Activated naive CD8-positive, alpha-beta T cell treated with anti-CD3 and anti-CD28 coated beads, Interleukin-2, amount 10 ng/mL, durations not matched to agents 7 days and 5 days (primary cell): ENCODE measurements around the gene DBNL. TPM values are rescaled to one million over a fixed set of nuclear protein-coding genes. Genes with fewer than 3 reads are reported as not detected.

Source experiments
- ATAC-seq: fragments of 150-1000 bp; cut with Tn5 transposase; one replicate; pipeline ENCODE4 v1.10.0; 2021; ENCODE audit warnings: low read depth, moderate library complexity
- POLR2A ChIA-PET: fragments of 350-600 bp; sonication (Branson Sonifier 250); formaldehyde crosslinking; loops from one replicate; lab custom pipeline; 2021; ENCODE audit warnings: antibody characterized with exemption; lab: Charles Lee
- DNase-seq: peaks from one replicate; pipeline ENCODE4 v3.0.0; 2021
- H3K27ac Mint-ChIP-seq: one replicate; pipeline ENCODE4 v1.8.0; 2022; ENCODE audit warnings: mild to moderate bottlenecking, mixed read lengths
- H3K27me3 Mint-ChIP-seq: one replicate; pipeline ENCODE4 v1.8.0; 2022; ENCODE audit warnings: mild to moderate bottlenecking, moderate library complexity, mixed read lengths
- H3K36me3 Mint-ChIP-seq: one replicate; pipeline ENCODE4 v1.8.0; 2021; ENCODE audit warnings: mild to moderate bottlenecking, mixed read lengths
- H3K4me1 Mint-ChIP-seq: one replicate; pipeline ENCODE4 v1.8.0; 2021; ENCODE audit warnings: mixed read lengths
- H3K4me3 Mint-ChIP-seq: one replicate; pipeline ENCODE4 v1.8.0; 2022; ENCODE audit warnings: mild to moderate bottlenecking, moderate library complexity, mixed read lengths
- H3K9me3 Mint-ChIP-seq: one replicate; pipeline ENCODE4 v1.8.0; 2021; ENCODE audit warnings: mixed read lengths
- total RNA-seq, 2 experiments: library from RNA; stranded (reverse); gene quantifications; one replicate each; pipeline ENCODE4 v1.2.3, GENCODE V29; 2021

Gene DBNL
- total RNA-seq, 2 experiments from 2014 or later = 152 to 157 TPM

DNA sequence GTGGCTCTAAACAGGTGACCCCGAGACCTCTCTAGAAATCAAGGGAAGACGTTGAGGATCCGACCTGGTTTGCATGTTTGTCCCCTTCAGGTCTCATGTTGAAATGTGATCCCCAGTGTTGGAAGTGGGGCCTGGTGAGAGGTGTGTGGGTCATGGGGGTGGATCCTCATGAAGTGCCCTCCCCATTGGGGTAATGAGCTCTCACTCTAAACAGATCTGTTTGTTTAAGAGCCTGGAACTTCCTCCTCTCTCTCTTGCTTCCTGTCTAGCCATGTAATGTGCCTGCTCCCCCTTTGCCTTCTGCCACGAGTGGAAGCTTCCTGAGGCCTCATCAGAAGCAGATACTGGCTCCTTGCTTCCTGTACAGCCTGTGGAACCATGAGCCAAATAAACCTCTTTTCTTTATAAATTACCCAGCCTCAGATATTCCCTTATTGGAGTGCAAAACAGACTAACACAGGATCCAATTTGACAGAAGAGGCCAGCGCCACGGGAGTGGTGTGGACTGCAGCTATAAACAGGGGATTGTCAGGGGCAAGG is 48.7 kb downstream of the DBNL start:
- peaks cover 3% of the 10 kb centered on the region for H3K9me3 Mint-ChIP-seq
- H3K4me3 Mint-ChIP-seq = no peak overlapping the region
- H3K27ac Mint-ChIP-seq = peak overlapping the region; percentile 67
- POLR2A ChIA-PET = no interaction called here
- no peak for ATAC-seq
- DNase-seq = no peak
- peaks cover 3% of the 10 kb centered on the region for H3K36me3 Mint-ChIP-seq
- no peaks in the 10 kb centered on the region for H3K27me3 Mint-ChIP-seq
- H3K4me1 Mint-ChIP-seq = peaks cover 27% of the 10 kb centered on the region

- DNase-seq = no peak
- Mint-ChIP-seq H3K27ac (no peak overlapping the region), H3K4me3 (no peak overlapping the region), H3K9me3 (peaks cover 3% of the 10 kb centered on the region), H3K4me1 (peaks cover 31% of the 10 kb centered on the region), H3K36me3 (peaks cover 3% of the 10 kb centered on the region), H3K27me3 (no peaks in the 10 kb centered on the region)
- ATAC-seq = no peak
- POLR2A ChIA-PET = no interaction called here
Measured at GRCh38 chr7:44094365-44094764, 49.9 kb downstream of the DBNL start.

DNA sequence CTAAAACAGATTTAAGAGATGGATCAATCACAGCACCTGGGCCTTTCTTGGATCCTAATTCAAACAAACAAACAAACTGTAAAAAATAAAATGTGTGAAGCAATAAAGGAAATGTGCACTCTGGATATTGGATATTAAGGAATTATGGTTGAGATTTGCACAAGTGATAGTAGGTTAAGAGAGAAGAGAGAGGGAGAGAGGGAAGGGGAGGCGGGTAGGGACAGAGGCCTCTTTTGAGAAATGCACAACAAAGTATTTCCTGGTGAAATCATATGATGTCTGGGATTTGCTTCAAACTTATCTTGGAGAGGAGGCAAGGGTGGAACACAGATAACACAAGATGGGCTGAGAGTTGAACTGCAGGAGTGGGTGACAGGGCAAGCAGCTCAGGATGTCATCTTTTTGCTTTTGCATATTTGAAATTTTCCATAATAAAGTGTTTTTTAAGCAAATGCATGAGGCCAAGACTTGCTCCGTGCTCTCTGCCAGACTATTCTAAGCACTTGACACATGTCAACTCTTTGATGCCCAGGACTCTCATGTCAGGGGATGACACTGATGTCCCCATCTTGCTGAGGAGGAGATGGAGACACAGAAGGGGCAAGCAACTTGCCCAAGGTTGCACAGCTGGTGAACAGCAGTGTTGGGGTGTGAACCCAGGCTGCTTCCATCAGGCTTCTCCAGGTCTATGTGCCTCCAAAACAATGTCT is 50.5 kb downstream of the DBNL start:
- H3K4me1 Mint-ChIP-seq = peaks cover 36% of the 10 kb centered on the region
- H3K27ac Mint-ChIP-seq = peak overlapping the region; percentile 62
- ATAC-seq (no peak), DNase-seq (no peak)
- no peak overlapping the region for H3K4me3 Mint-ChIP-seq
- POLR2A ChIA-PET = no interaction called here
- peaks cover 3% of the 10 kb centered on the region for H3K36me3 Mint-ChIP-seq
- no peaks in the 10 kb centered on the region for H3K27me3 Mint-ChIP-seq
- H3K9me3 Mint-ChIP-seq = peaks cover 3% of the 10 kb centered on the region

- peaks cover 36% of the 10 kb centered on the region for H3K4me1 Mint-ChIP-seq
- DNase-seq (no peak), ATAC-seq (no peak)
- peaks cover 3% of the 10 kb centered on the region for H3K36me3 Mint-ChIP-seq
- H3K27me3 Mint-ChIP-seq = no peaks in the 10 kb centered on the region
- POLR2A ChIA-PET = no interaction called here
- H3K9me3 Mint-ChIP-seq = peaks cover 3% of the 10 kb centered on the region
- H3K4me3 Mint-ChIP-seq = no peak overlapping the region
- no peak overlapping the region for H3K27ac Mint-ChIP-seq
Measured at GRCh38 chr7:44095781-44096180, 51.3 kb downstream of the DBNL start.

DNA sequence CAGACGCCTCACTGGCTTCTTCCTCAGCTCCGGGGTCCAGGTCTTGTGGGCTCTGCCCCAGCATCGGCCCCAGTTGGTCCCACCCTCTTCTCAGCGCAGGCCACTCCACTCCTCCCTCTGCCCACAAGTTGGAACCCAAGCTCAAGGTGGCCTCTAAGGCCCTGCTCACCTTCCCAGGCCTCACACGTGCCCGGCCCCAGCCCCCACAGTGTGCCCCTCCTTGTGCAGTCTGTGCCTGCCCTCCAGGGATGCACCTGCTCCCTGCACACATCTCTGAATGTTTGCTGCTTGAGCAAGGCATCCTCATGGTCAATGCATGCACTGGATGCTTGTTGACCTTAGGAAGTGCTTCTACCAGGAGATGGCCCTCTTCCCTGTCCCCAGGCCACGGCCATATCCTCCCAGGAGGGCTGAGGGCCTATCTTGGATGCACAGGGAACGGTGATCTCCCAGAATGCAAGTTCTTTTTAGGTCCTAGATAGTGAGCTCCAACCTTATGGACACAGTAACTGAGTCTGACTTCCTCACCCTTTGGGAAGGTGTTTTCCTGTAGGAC is 51.9 kb downstream of the DBNL start:
- POLR2A ChIA-PET = interaction anchor here (1.1 to 1.4 kb wide), 2 partner anchors 13 to 15 kb away, joined by 4 to 5 read pairs; no protein-coding TSS in a partner anchor
- Mint-ChIP-seq H3K4me1 (peaks cover 36% of the 10 kb centered on the region), H3K27ac (peak overlapping the region; percentile 88), H3K9me3 (peaks cover 3% of the 10 kb centered on the region), H3K27me3 (no peaks in the 10 kb centered on the region), H3K36me3 (peaks cover 3% of the 10 kb centered on the region), H3K4me3 (no peak overlapping the region)
- no peak for DNase-seq
- ATAC-seq = no peak

DNA sequence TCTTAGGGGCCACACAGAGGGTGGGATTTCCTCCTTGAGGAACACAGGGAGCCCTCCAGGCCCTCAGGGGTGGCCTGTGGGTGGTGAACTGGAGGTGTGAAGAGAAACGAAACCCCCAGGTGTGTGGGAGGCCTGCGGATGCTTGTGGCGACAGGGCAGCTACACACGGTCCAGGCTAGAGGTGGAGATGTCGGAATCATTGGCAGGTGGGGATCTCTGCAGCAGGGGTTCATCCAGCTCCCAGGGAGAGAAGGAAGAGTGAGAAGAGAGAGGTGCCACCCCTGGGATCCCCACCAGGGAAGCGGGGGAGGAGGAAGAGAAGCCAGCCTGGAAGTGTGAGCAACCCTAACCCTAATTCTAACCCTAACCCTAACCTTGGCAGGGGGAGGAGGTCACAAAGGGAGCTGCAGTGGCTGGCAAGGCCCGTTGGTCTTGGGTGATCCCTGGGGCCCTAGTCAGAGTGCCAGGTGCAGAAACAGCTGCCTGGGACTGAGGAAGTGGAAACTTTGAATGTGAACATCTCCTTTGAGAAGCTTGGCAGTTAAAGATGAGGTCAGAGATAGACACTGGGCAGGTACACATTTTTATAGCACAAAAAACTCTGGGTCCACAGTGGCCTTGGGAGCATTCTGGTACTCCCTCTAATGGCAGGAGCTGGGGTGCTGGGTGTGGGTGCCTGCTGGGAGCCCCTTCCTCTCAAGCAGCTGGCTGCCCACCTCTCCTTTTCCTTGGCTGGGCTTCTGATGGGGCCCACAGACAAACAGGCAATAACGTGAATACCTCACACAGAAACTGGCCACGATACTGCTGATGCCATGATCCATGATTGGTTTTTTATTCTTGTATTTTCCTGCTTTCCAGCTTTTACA is 52.8 kb downstream of the DBNL start:
- H3K27ac Mint-ChIP-seq = peak overlapping the region; percentile 88
- H3K9me3 Mint-ChIP-seq = peaks cover 3% of the 10 kb centered on the region
- no peaks in the 10 kb centered on the region for H3K27me3 Mint-ChIP-seq
- H3K4me3 Mint-ChIP-seq = peak overlapping the region; percentile 57
- peaks cover 3% of the 10 kb centered on the region for H3K36me3 Mint-ChIP-seq
- peak; percentile 81 for ATAC-seq
- POLR2A ChIA-PET = interaction anchor here (0.9 to 1.4 kb wide), 6 partner anchors 11 to 103 kb away, joined by 3 to 5 read pairs (median 4); partner anchors contain the start of gene YKT6
- DNase-seq = no peak
- H3K4me1 Mint-ChIP-seq = peaks cover 36% of the 10 kb centered on the region

GRCh38 chr7:44098092-44099068 is 53.9 kb downstream of the DBNL start:
- Mint-ChIP-seq H3K36me3 (peaks cover 1% of the 10 kb centered on the region), H3K4me1 (peaks cover 31% of the 10 kb centered on the region), H3K4me3 (peak overlapping the region; percentile 37), H3K9me3 (peaks cover 1% of the 10 kb centered on the region), H3K27ac (peak overlapping the region; percentile 88), H3K27me3 (peaks cover 4% of the 10 kb centered on the region)
- ATAC-seq (peak; percentile 65), DNase-seq (no peak)
- POLR2A ChIA-PET = interaction anchor here (0.9 to 2.3 kb wide), 6 partner anchors 13 to 102 kb away, joined by 3 to 7 read pairs (median 4); partner anchors contain the start of genes DBNL and YKT6

- Mint-ChIP-seq H3K4me3 (no peak overlapping the region), H3K4me1 (peaks cover 30% of the 10 kb centered on the region), H3K9me3 (no peaks in the 10 kb centered on the region), H3K27ac (no peak overlapping the region), H3K27me3 (peaks cover 4% of the 10 kb centered on the region), H3K36me3 (no peaks in the 10 kb centered on the region)
- ATAC-seq (no peak), DNase-seq (no peak)
- POLR2A ChIA-PET = interaction anchor here (2.3 kb wide), 1 partner anchor 18 kb away, joined by 7 read pairs; no protein-coding TSS in a partner anchor
Measured at GRCh38 chr7:44099669-44100068, 55.2 kb downstream of the DBNL start.

- Mint-ChIP-seq H3K4me1 (peaks cover 31% of the 10 kb centered on the region), H3K27ac (no peak overlapping the region), H3K36me3 (no peaks in the 10 kb centered on the region), H3K9me3 (no peaks in the 10 kb centered on the region), H3K4me3 (no peak overlapping the region), H3K27me3 (peaks cover 4% of the 10 kb centered on the region)
- POLR2A ChIA-PET = no interaction called here
- DNase-seq (no peak), ATAC-seq (no peak)
Measured at GRCh38 chr7:44100458-44101302, 56.2 kb downstream of the DBNL start.

DNA sequence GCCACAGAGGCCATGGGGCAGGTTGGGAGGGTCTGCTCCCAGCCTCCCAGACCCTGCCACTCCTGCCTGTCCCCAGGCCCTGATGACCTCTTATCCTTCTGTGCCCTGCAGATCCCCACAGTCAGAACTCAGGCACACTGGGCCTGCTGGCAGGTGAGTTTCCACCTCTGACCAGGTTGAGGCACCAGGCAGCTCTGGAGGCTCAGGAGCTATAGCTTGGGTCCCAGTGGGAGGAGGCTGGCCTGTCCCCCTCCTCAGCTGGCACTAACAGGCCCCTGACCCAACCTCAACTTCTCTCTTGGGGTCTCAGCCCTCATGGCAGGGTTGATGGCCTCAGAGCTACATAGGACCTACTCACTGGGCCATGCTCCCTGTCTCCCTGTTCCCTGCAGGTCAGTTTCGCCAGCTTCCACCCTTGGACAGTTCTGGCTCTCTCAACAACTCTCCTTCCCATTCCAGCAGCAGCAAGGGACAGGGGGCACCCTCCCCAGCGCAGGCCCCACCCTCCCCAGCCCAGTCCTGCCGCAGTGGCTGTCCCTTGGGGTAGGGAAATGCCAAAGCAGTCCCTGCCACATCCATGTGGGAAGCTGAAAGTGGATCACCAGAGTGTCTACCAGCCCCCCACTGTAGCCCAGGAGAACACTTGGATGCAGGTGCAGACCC is 56.9 kb downstream of the DBNL start:
- ATAC-seq = no peak
- Mint-ChIP-seq H3K4me3 (no peak overlapping the region), H3K9me3 (no peaks in the 10 kb centered on the region), H3K36me3 (peaks cover 2% of the 10 kb centered on the region), H3K4me1 (peaks cover 35% of the 10 kb centered on the region), H3K27ac (no peak overlapping the region), H3K27me3 (peaks cover 4% of the 10 kb centered on the region)
- POLR2A ChIA-PET = no interaction called here
- DNase-seq = no peak
